Thyroid gland (tissue), 4 donors: ENCODE measurements around the gene UNC93B1. TPM values are rescaled to one million over a fixed set of nuclear protein-coding genes. Genes with fewer than 3 reads are reported as not detected.
"Not testable (repeated sequence)": the region's sequence is repeated elsewhere in the genome, so short reads cannot be mapped to it uniquely, and the experiment has no call there.

ENCODE experiments used
- DNase-seq, 2 donors: peaks; one replicate each; pipeline ENCODE4 v3.0.0-alpha.2; 2019
- H3K27ac ChIP-seq, 3 donors: fragments of 200-600 bp; sonication (generic); 1 replicate in 2 of 3; 2 replicates in 1 of 3; pipeline ENCODE4 v1.5.1; 2016 to 2019; ENCODE audit warnings: mild to moderate bottlenecking in 1 of 3, moderate library complexity in 1 of 3
- H3K27me3 ChIP-seq: fragments of 200-600 bp; sonication (generic); one replicate; pipeline ENCODE4 v1.5.1; 2019
- H3K36me3 ChIP-seq, 2 donors: fragments of 200-600 bp; sonication (generic); one replicate each; pipeline ENCODE4 v1.5.1; 2016 to 2019
- H3K4me1 ChIP-seq, 2 donors: fragments of 200-600 bp; sonication (generic); one replicate each; pipeline ENCODE4 v1.5.1; 2017 to 2019
- H3K4me3 ChIP-seq, 3 donors: fragments of 200-600 bp; sonication (generic); replicated peaks in 1 of 3; 1 replicate in 2 of 3; 2 replicates in 1 of 3; pipeline ENCODE4 v1.5.1; 2016; ENCODE audit warnings: mild to moderate bottlenecking in 1 of 3
- H3K9me3 ChIP-seq: fragments of 200-600 bp; sonication (generic); one replicate; pipeline ENCODE4 v1.5.1; 2017
- POLR2A ChIP-seq, 2 donors: fragments of 450-650 bp; IDR thresholded peaks; one replicate each; pipeline ENCODE4 v1.6.1; 2017; ENCODE audit warnings: antibody characterized with exemption in 2 of 2, mild to moderate bottlenecking in 2 of 2, moderate library complexity in 1 of 2
- WGBS, 2 donors: methylation state at CpG; one replicate each; pipeline ENCODE4 v1.1.5; 2017; 5-methylcytosine and 5-hydroxymethylcytosine counted together
- intact Hi-C: fragments of 100-400 bp; cut with DNase I; formaldehyde crosslinking; loops from one replicate; pipeline ENCODE4 v1.15.1; 2023
- total RNA-seq, 4 donors: library from RNA; depleted of rRNA; stranded (reverse); fragments of >200 nt; gene quantifications; one replicate each; pipeline ENCODE4 v1.2.3, GENCODE V29; 2016
- TF ChIP-seq, protein P1 (sequence below), 6 experiments: fragments of 200-600 bp in 3 of 6; fragments of 450-650 bp in 3 of 6; sonication (generic) in 3 of 6; IDR thresholded peaks; one replicate each; pipeline ENCODE4 v1.5.1; 2016 to 2019; ENCODE audit warnings: antibody characterized with exemption in 6 of 6, mild to moderate bottlenecking in 2 of 6, inconsistent platforms in 1 of 6, moderate library complexity in 1 of 6

The UNC93B1 gene
- total RNA-seq, 4 donors from 2014 or later, result 25.7 to 49.2 (median 36.3) TPM

DNA sequence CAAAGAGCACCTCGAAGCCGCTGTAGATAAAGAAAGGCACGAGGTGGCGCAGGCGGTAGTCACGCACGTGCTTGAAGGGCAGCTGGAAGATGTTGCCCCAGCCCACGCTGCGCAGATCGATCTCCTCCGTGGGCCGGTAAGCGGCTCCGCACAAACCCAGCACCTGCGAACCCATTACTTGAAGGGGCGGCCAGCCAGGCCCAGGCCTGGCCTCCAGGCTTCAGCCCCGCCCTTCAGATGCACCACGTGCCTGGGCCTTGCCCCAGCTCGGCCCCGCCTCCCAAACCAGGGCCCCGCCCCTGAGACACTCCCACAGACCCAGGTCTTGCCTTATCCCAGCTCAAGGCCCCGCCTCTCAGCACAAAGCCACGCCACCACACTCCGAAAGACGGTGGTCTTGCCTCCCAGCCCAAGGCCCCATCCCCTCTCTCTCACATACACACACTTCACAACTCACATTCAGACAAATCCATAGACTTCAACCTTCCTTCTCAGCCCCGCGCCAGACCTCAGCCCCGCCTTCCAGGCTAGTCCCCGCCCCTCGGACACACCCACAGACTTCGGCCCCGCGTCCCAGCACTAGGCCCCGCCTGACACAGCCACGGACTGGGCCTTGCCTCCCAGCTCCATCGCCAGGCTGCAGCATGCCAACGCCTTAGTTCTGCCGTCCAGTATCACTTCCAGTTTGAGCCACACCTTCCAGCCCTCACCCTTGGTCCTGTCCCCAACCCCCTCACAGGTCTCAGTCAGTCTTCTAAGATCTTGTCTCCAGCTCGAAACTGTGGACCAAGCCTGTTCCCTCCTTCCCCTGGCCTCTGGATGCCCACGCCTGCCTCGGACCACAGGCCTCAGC, 7.0 kb downstream of the UNC93B1 start:
- H3K27me3 ChIP-seq, result no peaks in the 10 kb centered on the region
- 73 to 74% methylated on average over 35 to 39 of the region's 41 CpGs for WGBS, 2 donors
- H3K4me1 ChIP-seq, result no peaks in the 10 kb centered on the region
- H3K4me3 ChIP-seq, result no peak overlapping the region
- intact Hi-C loops, result no loop called here
- H3K9me3 ChIP-seq, result no peaks in the 10 kb centered on the region
- H3K36me3 ChIP-seq, result no peaks in the 10 kb centered on the region
- TF ChIP-seq, protein P1, sequence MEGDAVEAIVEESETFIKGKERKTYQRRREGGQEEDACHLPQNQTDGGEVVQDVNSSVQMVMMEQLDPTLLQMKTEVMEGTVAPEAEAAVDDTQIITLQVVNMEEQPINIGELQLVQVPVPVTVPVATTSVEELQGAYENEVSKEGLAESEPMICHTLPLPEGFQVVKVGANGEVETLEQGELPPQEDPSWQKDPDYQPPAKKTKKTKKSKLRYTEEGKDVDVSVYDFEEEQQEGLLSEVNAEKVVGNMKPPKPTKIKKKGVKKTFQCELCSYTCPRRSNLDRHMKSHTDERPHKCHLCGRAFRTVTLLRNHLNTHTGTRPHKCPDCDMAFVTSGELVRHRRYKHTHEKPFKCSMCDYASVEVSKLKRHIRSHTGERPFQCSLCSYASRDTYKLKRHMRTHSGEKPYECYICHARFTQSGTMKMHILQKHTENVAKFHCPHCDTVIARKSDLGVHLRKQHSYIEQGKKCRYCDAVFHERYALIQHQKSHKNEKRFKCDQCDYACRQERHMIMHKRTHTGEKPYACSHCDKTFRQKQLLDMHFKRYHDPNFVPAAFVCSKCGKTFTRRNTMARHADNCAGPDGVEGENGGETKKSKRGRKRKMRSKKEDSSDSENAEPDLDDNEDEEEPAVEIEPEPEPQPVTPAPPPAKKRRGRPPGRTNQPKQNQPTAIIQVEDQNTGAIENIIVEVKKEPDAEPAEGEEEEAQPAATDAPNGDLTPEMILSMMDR (IDR thresholded peaks at IDR 0.05), result no peak
- TF ChIP-seq POLR2A (IDR thresholded peaks at IDR 0.05), result no peak
- peak; percentile 29 to 44 for DNase-seq
- H3K27ac ChIP-seq, result no peak overlapping the region

DNA sequence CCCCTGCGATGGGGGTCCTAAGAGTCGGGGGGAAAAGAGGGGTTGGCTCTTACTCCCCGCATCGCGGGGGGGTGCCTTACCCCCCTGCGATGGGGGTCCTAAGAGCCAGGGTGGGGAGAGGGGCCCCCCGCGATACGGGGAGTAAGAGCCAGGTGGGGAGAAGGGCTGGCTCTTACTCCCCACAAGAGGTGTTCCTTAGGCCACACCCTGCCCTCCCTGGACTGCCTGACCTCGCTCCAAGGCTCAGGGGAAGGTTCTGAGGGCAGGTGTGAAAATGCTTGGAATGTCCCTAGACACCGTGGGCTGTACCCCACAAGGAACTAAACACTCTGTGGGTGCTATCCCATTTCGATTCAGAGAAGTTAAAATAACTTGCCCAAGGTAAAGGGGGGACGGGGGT, 7.8 kb downstream of the UNC93B1 start:
- Histone ChIP-seq H3K36me3 (no peaks in the 10 kb centered on the region), H3K4me1 (peaks cover 0 to 8% of the 10 kb centered on the region in 2 donors), H3K27me3 (no peaks in the 10 kb centered on the region), H3K4me3 (no peak overlapping the region), H3K9me3 (no peaks in the 10 kb centered on the region), H3K27ac (no peak overlapping the region)
- intact Hi-C loops, result no loop called here
- TF ChIP-seq, protein P1 (IDR thresholded peaks at IDR 0.05), result no peak
- TF ChIP-seq POLR2A (IDR thresholded peaks at IDR 0.05), result no peak
- 94 to 96% methylated on average over 9 to 11 of the region's 13 CpGs for WGBS, 2 donors
- no peak for DNase-seq

DNA sequence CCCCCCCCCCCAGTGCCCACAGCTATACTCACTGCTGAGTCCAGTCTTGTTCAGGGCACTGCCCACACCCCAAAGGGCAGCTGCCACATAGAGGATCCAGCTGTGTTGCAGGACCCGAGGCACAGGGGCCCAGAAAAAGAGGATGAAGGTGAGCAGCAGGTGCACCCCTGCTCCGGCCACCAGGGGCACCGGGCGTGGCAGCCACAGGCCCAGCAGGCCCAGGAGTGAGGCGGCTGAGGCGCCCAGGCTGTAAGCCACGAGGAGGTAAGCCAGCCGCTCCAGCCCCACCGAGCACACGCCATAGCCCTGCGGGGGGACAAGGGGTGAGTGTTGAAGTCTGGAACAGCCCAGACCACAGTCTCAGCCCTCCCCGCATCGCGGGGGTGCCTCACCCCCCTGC, 8.3 kb downstream of the UNC93B1 start:
- 98 to 100% methylated on average over 3 to 10 of the region's 14 CpGs for WGBS, 2 donors
- intact Hi-C loops, H3K9me3 ChIP-seq, H3K4me1 ChIP-seq, DNase-seq, H3K36me3 ChIP-seq, H3K27ac ChIP-seq, H3K4me3 ChIP-seq, H3K27me3 ChIP-seq: not testable (repeated sequence)

DNA sequence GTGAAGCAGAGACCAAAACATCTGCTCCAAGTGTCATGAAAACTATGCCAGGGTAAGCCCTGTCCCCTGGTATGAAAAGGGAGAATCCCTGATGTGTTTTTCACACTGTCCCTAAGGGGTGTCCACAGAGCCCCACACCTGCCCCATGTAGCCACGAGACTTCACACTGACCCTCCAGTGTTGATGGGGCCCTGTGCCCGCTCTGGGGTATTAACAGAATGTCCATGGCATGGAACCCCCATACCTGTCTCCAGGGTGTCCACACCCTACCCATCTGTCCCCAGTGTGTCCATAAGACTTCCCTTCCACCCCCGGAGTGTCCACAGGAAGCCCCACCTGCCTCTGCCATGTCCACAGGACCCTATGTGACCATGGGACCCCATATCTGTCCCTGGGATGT, 8.8 kb downstream of the UNC93B1 start:
- H3K4me1 ChIP-seq, H3K27me3 ChIP-seq, DNase-seq, H3K4me3 ChIP-seq, H3K27ac ChIP-seq, intact Hi-C loops, H3K36me3 ChIP-seq, H3K9me3 ChIP-seq: not testable (repeated sequence)
- 87 to 96% methylated on average over 3 of the region's 3 CpGs for WGBS, 2 donors

DNA sequence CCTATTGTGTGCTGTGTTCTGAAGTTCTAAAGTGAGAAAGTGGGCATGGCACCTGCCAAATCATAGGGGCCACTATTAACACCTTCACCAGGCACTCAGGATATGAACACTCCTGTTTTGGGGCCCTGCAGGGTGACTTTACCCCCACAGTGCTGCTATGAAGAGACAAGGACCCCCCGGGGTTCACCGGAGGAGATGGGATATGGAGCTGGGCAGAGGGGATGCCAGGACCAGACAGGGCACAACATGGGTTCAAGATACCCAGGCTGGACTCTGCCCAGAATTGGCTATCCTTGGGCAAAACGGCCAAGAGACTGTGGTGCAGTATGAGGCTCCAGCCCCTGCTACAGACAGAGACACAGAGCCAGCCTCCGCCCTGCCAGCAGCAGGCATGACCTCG, 9.5 kb downstream of the UNC93B1 start:
- DNase-seq, intact Hi-C loops, H3K27me3 ChIP-seq, H3K4me3 ChIP-seq, H3K4me1 ChIP-seq, H3K27ac ChIP-seq, H3K9me3 ChIP-seq, H3K36me3 ChIP-seq: not testable (repeated sequence)
- WGBS, 2 donors, result 87 to 92% methylated on average over 3 to 5 of the region's 5 CpGs

DNA sequence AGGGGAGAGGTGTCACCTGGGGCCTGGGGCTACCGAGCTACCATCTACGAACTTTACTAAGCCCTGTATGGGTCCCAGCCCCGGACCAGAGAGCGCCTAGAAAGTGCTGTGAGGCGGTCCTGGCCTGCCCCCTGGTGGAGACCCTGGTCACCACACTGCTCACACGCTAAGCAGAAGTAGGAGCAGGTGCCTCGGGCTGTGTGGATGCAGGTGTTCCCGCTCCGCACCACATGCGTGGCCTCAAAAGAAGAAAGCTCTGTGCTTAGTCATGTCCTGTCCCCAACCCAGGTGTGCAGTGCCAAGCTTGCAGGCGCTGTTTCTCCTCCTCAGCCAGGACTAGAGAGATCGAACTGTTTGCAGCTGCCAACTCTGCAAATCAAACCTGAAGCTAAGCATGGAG, 10.1 kb downstream of the UNC93B1 start:
- DNase-seq, result peak; percentile 39
- H3K9me3 ChIP-seq, intact Hi-C loops, H3K27me3 ChIP-seq, H3K36me3 ChIP-seq, H3K27ac ChIP-seq, H3K4me1 ChIP-seq, H3K4me3 ChIP-seq: not testable (repeated sequence)
- TF ChIP-seq, protein P1 (IDR thresholded peaks at IDR 0.05), result peak; percentile 15 to 68 (median 56)
- WGBS, 2 donors, result 34% methylated on average over 12 of the region's 12 CpGs; no CpG with 5 or more reads in 1 of the 2 donors

DNA sequence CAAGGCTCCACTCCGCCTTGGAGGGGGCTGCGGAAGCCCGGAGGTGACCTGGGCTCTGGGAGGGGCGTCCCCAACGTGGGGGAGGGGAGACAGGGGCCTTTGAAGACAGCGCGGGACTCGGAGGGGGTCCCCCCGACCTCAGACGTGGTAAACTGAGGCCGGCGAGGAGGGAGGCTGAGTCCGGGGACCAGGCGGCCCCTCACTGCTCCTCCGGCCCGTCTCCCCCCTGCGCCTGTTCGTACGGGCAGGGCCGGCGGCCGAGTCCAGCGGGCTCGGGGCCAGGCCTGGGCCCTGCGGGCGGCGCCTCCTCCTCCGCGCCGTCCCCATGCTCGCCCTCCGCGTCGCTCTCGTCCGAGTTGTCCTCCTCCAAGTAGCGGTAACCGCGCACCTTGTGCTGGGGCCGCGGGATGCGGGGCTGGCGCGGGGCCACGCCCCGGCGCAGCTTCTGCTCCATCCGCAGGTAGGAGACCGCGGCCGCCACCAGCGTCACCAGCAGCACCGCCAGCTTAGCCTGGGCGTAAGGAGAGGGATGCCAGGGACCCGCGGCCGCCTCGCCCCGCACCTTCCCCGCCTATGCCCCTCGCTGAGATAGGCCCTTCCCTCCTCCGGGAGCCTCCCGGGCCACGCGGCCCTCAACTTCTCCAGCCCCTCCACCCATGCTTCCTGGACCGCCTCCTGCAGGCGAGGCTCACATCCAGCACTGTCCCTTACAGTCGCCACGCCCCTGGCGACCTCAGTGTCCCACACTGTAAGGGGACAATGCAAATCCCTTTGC, 12.4 kb downstream of the UNC93B1 start:
- H3K4me3 ChIP-seq, H3K27me3 ChIP-seq, DNase-seq, H3K36me3 ChIP-seq, H3K9me3 ChIP-seq, H3K4me1 ChIP-seq, intact Hi-C loops, H3K27ac ChIP-seq: not testable (repeated sequence)
- WGBS, 2 donors, result 33 to 41% methylated on average over 46 to 49 of the region's 70 CpGs

DNA sequence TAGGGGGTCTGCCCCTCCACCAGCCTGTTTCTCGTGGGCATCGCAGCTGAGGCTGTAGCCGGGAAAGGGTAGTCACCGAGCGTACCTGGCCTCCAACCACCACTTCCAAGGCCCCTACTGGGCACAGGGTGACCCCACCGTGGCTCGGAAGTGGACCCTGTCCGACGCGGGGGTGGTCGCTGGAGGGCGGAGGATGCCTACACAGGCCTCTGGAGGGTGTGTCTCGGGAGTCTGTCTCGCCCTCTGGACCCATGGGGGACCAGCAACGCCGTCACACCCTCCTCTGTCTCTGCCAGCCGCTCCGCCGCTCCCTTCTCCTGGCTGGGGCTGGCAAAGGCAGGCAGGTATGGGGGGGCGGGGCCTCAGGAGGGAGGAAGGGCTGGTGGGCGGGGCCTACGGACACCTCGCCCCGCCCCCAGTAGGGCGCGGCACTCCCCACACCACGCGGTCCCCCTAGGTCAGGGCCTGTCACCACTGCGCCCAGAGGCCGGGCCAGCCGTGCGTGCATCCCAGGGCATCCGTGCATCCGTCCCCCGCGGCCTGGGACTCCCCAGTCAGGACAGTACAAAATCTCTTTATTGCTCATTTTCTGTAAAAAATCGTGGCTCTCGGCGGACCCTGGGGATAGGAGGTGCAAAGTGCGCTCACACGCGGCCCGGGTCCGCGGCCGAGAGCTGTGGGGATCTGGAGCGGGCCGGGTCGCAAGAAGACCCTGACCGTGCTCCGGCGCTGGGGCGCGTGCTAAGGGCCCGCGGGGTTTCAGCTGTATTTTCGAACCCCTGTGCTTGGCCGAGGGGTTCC, 13.2 kb downstream of the UNC93B1 start:
- H3K36me3 ChIP-seq, intact Hi-C loops, H3K27me3 ChIP-seq, H3K27ac ChIP-seq, H3K4me3 ChIP-seq, H3K9me3 ChIP-seq, H3K4me1 ChIP-seq: not testable (repeated sequence)
- DNase-seq, result peak in 1 of 2 donors; percentile 27
- no CpG with 5 or more reads among the region's 58 CpGs for WGBS, 2 donors

DNA sequence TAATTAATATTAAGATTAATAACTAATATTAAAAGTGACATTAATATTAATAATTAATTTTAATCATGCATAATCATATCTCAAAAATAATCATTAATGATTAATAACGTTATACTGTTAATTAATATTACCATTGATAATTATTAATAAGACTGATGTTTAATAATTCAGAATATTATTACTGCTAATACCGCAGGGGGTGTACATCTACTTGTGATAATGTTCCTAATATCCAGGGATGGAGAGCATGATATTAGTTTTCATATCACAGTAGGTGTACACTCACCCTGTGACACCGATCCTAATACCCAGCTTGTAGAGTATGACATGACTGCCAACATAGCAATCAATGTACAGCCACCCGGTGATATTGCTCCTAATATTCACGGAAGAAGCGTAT, 18.6 kb downstream of the UNC93B1 start:
- H3K27me3 ChIP-seq, H3K4me3 ChIP-seq, DNase-seq, H3K36me3 ChIP-seq, H3K27ac ChIP-seq, H3K9me3 ChIP-seq, H3K4me1 ChIP-seq, intact Hi-C loops: not testable (repeated sequence)
- WGBS, 2 donors, result 88% methylated on average over 6 of the region's 6 CpGs
